IMR-90 (cell line): ENCODE results near the gene EPSTI1. TPM values are rescaled to one million over a fixed set of nuclear protein-coding genes. Genes with fewer than 3 reads are reported as not detected.

ENCODE experiments used
- ATAC-seq: fragments of 200-7000 bp; cut with Tn5 transposase; 2 replicates; pipeline ENCODE4 v1.9.1; 2020; ENCODE audit warnings: low read depth, mild to moderate bottlenecking, moderate library complexity
- BruUV-seq: library from RNA; stranded (reverse); fragments of 400-500 nt; replicated peaks from 2 replicates; lab custom pipeline; 2021; lab: Mats Ljungman, UMichigan
- CTCF ChIA-PET: fragments of 300-600 bp; formaldehyde crosslinking; extraction: SDS; loops from one replicate; lab custom pipeline; 2021; ENCODE audit warnings: antibody characterized with exemption; lab: Yijun Ruan, JAX
- POLR2A ChIA-PET: fragments of 300-600 bp; sonication (Branson Sonifier 250); formaldehyde crosslinking; loops from one replicate; lab custom pipeline; 2022; ENCODE audit warnings: antibody characterized with exemption; ENCODE audit not compliant: unreplicated experiment; lab: Charles Lee
- DNase-seq: peaks from one replicate; pipeline ENCODE4 v3.0.0; 2013
- H2AFZ ChIP-seq: replicated peaks from 2 replicates; pipeline ENCODE3; 2013; ENCODE audit warnings: low read length, mild to moderate bottlenecking; ENCODE audit not compliant: poor library complexity
- H2AK5ac ChIP-seq: 2 replicates; pipeline ENCODE4 v1.6.1; 2013; ENCODE audit warnings: low read depth, low read length, inconsistent platforms
- H2AK9ac ChIP-seq: replicated peaks from 2 replicates; pipeline ENCODE3; 2013; ENCODE audit warnings: mild to moderate bottlenecking, low read depth, low read length, moderate library complexity; ENCODE audit not compliant: poor library complexity
- H2BK120ac ChIP-seq: 2 replicates; pipeline ENCODE4 v1.6.1; 2013; ENCODE audit warnings: low read depth, low read length, inconsistent platforms
- H2BK15ac ChIP-seq: 3 replicates; pipeline ENCODE4 v1.6.1; 2013; ENCODE audit warnings: low read depth, low read length, inconsistent platforms
- H2BK20ac ChIP-seq: 2 replicates; pipeline ENCODE4 v1.6.1; 2013; ENCODE audit warnings: low read depth, mild to moderate bottlenecking, inconsistent platforms, low read length, moderate library complexity
- H2BK5ac ChIP-seq: 2 replicates; pipeline ENCODE4 v1.6.1; 2013; ENCODE audit warnings: mild to moderate bottlenecking, low read depth, low read length, inconsistent platforms; ENCODE audit not compliant: poor library complexity, severe bottlenecking
- H3K14ac ChIP-seq: replicated peaks from 2 replicates; pipeline ENCODE4 v1.6.1; 2013; ENCODE audit warnings: low read depth, low read length, inconsistent platforms
- H3K18ac ChIP-seq: 2 replicates; pipeline ENCODE4 v1.6.1; 2013; ENCODE audit warnings: low read depth, low read length, control low read depth
- H3K23ac ChIP-seq: 2 replicates; pipeline ENCODE4 v1.6.1; 2013; ENCODE audit warnings: low read depth, low read length, inconsistent platforms
- H3K27ac ChIP-seq: 2 replicates; pipeline ENCODE4 v1.5.1; 2013; ENCODE audit warnings: mild to moderate bottlenecking, control low read depth, low read length; ENCODE audit not compliant: insufficient read depth
- H3K27me3 ChIP-seq: 2 replicates; pipeline ENCODE4 v1.6.1; 2013; ENCODE audit warnings: low read length; ENCODE audit not compliant: control insufficient read depth, insufficient read depth
- H3K36me3 ChIP-seq: 2 replicates; pipeline ENCODE4 v1.6.1; 2013; ENCODE audit warnings: low read length, mixed read lengths; ENCODE audit not compliant: control insufficient read depth, insufficient read depth
- H3K4ac ChIP-seq: 2 replicates; pipeline ENCODE4 v1.6.1; 2013; ENCODE audit warnings: low read depth, low read length, inconsistent platforms
- H3K4me1 ChIP-seq: 2 replicates; pipeline ENCODE4 v1.6.1; 2013; ENCODE audit warnings: low read length, mixed read lengths; ENCODE audit not compliant: control insufficient read depth, insufficient read depth
- H3K4me2 ChIP-seq: 2 replicates; pipeline ENCODE4 v1.6.1; 2013; ENCODE audit warnings: low read depth, mild to moderate bottlenecking, control low read depth, low read length, moderate library complexity
- H3K4me3 ChIP-seq: 2 replicates; pipeline ENCODE4 v1.5.1; 2013; ENCODE audit warnings: low read depth, mild to moderate bottlenecking, control low read depth, low read length, moderate library complexity; ENCODE audit not compliant: insufficient read depth
- H3K56ac ChIP-seq: 2 replicates; pipeline ENCODE4 v1.6.1; 2013; ENCODE audit warnings: low read length, inconsistent platforms; ENCODE audit not compliant: insufficient read depth; ENCODE audit errors: extremely low read depth
- H3K79me1 ChIP-seq, 2 experiments: 2 replicates each; pipeline ENCODE4 v1.6.1; 2013; ENCODE audit warnings: low read length in 2 of 2, inconsistent platforms in 1 of 2, low read depth in 1 of 2
- H3K9ac ChIP-seq: 2 replicates; pipeline ENCODE4 v1.6.1; 2013; ENCODE audit warnings: low read depth, low read length, control low read depth
- H3K9me1 ChIP-seq: 2 replicates; pipeline ENCODE4 v1.6.1; 2013; ENCODE audit warnings: low read length, inconsistent platforms; ENCODE audit not compliant: insufficient read depth
- H3K9me3 ChIP-seq: 2 replicates; pipeline ENCODE4 v1.6.1; 2013; ENCODE audit warnings: low read length; ENCODE audit not compliant: control insufficient read depth, insufficient read depth
- H4K20me1 ChIP-seq: 2 replicates; pipeline ENCODE4 v1.6.1; 2013; ENCODE audit warnings: low read length, inconsistent platforms; ENCODE audit not compliant: insufficient read depth
- H4K5ac ChIP-seq: 2 replicates; pipeline ENCODE4 v1.6.1; 2013; ENCODE audit warnings: mild to moderate bottlenecking, low read depth, low read length, control low read depth
- H4K8ac ChIP-seq, 2 experiments: 2 replicates each; pipeline ENCODE4 v1.6.1; 2013; ENCODE audit warnings: low read depth in 2 of 2, low read length in 2 of 2, control low read depth in 1 of 2, inconsistent platforms in 1 of 2
- H4K91ac ChIP-seq: 2 replicates; pipeline ENCODE4 v1.6.1; 2013; ENCODE audit warnings: low read depth, low read length, inconsistent platforms; ENCODE audit not compliant: insufficient read depth
- CTCF ChIP-seq: conservative IDR thresholded peaks from 2 replicates; pipeline ENCODE4 v1.5.1; 2012; ENCODE audit warnings: mild to moderate bottlenecking, low read depth, low read length, improper control_type of control experiment
- FOS ChIP-seq: fragments of 150-350 bp; IDR thresholded peaks from 2 replicates; pipeline ENCODE4 v1.6.1; 2016; ENCODE audit warnings: low read depth, low read length
- MAFK ChIP-seq: IDR thresholded peaks from 2 replicates; pipeline ENCODE4 v1.6.1; 2012; ENCODE audit warnings: low read depth, low read length, improper control_type of control experiment
- MAZ ChIP-seq: IDR thresholded peaks from 2 replicates; pipeline ENCODE4 v1.6.1; 2012; ENCODE audit warnings: low read depth, mild to moderate bottlenecking, low read length, improper control_type of control experiment, moderate library complexity, borderline replicate concordance
- POLR2A ChIP-seq: IDR thresholded peaks from 2 replicates; pipeline ENCODE4 v1.6.1; 2012; ENCODE audit warnings: mild to moderate bottlenecking, low read depth, low read length
- RAD21 ChIP-seq: IDR thresholded peaks from 2 replicates; pipeline ENCODE4 v1.6.1; 2012; ENCODE audit warnings: low read length, improper control_type of control experiment
- RCOR1 ChIP-seq: IDR thresholded peaks from 2 replicates; pipeline ENCODE4 v1.6.1; 2012; ENCODE audit warnings: mild to moderate bottlenecking, low read length, improper control_type of control experiment; ENCODE audit not compliant: insufficient replicate concordance
- WGBS, 2 experiments: methylation state at CpG; one replicate each; pipeline versions ENCODE4 v1.1.5 to v1.1.7; 2013; ENCODE audit warnings: missing lambda C conversion rate in 2 of 2; ENCODE audit not compliant: insufficient read length in 1 of 2; ENCODE audit errors: extremely low coverage in 2 of 2; 5-methylcytosine and 5-hydroxymethylcytosine counted together
- dilution Hi-C: fragments of 300-500 bp; cut with HindIII; formaldehyde crosslinking; loops from one replicate; pipeline ENCODE4 v1.14.3; 2018; ENCODE audit warnings: low sequenced_read_pairs; ENCODE audit not compliant: unreplicated experiment
- in situ Hi-C: fragments of 300-500 bp; cut with MboI; formaldehyde crosslinking; loops from 3 replicates; pipeline ENCODE4 v1.14.3; 2019; ENCODE audit warnings: low sequenced_read_pairs, inconsistent platforms, mixed read lengths
- intact Hi-C: fragments of 100-400 bp; cut with micrococcal nuclease; formaldehyde crosslinking; loops from 2 replicates; pipeline ENCODE4 v1.10.0; 2022
- polyA plus RNA-seq, 3 experiments: library from polyadenylated mRNA; depleted of rRNA; stranded (reverse); fragments of >200 nt; gene quantifications; 2 replicates each; pipeline ENCODE4 v1.2.3, GENCODE V29; 2012; ENCODE audit warnings: low replicate concordance in 1 of 3
- total RNA-seq: library from RNA; depleted of rRNA; stranded (reverse); fragments of >200 nt; gene quantifications from 2 replicates; pipeline ENCODE4 v1.2.3, GENCODE V29; 2012
- TF ChIP-seq, protein P1 (sequence below): fragments of 150-350 bp; IDR thresholded peaks from 2 replicates; pipeline ENCODE4 v1.6.1; 2016; ENCODE audit warnings: low read depth, mild to moderate bottlenecking, low read length, moderate library complexity, borderline replicate concordance

The EPSTI1 gene
- total and polyA plus RNA-seq, 2 of the 4 experiments (the other 2 are of a cell fraction): 0.90 to 1.6 TPM

DNA sequence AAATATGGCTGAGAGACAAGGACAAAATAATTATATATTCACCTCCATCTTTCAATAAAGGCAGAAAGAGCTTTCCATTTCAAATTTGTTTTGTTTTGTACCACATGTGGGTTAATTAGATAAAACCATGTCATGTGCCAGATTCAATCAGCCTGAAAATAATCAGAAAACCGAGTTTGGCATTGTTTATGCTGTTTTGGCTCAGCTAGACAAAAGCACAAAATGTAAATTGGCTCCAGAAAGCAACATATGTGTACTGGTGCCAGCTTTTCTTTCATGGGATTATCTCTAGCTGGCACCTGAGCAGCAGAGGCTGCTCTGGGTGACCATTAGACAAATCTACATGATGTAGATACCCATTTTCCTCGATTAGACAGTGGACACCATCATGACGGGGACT is 22.1 kb upstream of the EPSTI1 start:
- H3K4me1 ChIP-seq: peaks cover 4% of the 10 kb centered on the region; the same call in 1 of the 2 replicates
- H2BK5ac ChIP-seq: no peak overlapping the region
- H2AK9ac ChIP-seq: no peak overlapping the region
- ATAC-seq (no peak), DNase-seq (no peak)
- no peak overlapping the region for H2BK20ac ChIP-seq
- no peak overlapping the region for H3K27ac ChIP-seq
- H2BK120ac ChIP-seq: no peak overlapping the region
- no peaks in the 10 kb centered on the region for H3K9me3 ChIP-seq
- no peak overlapping the region for H3K18ac ChIP-seq
- H3K4ac ChIP-seq: no peak overlapping the region
- intact Hi-C loops (no loop called here), dilution Hi-C loops (no loop called here), in situ Hi-C loops (no loop called here)
- ChIA-PET POLR2A (no interaction called here), CTCF (no interaction called here)
- BruUV-seq: no TSS peak
- no peak overlapping the region for H4K91ac ChIP-seq
- no peak overlapping the region for H4K8ac ChIP-seq
- 0 out of 2 replicates have a peak, but pooled peaks cover 2% of the 10 kb centered on the region for H3K9me1 ChIP-seq
- no peak overlapping the region for H3K4me3 ChIP-seq
- H2AFZ ChIP-seq: no peak overlapping the region
- H3K56ac ChIP-seq: no peak overlapping the region
- no peak overlapping the region for H2BK15ac ChIP-seq
- TF ChIP-seq CTCF: no peak
- TF ChIP-seq MAFK: no peak
- TF ChIP-seq MAZ: no peak
- TF ChIP-seq RCOR1: no peak
- no peak for TF ChIP-seq FOS
- TF ChIP-seq RAD21: no peak
- TF ChIP-seq, protein P1, sequence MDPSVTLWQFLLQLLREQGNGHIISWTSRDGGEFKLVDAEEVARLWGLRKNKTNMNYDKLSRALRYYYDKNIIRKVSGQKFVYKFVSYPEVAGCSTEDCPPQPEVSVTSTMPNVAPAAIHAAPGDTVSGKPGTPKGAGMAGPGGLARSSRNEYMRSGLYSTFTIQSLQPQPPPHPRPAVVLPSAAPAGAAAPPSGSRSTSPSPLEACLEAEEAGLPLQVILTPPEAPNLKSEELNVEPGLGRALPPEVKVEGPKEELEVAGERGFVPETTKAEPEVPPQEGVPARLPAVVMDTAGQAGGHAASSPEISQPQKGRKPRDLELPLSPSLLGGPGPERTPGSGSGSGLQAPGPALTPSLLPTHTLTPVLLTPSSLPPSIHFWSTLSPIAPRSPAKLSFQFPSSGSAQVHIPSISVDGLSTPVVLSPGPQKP: no peak
- TF ChIP-seq POLR2A: no peak
- WGBS, 2 experiments: 0% methylated on average over 1 of the region's 3 CpGs; no CpG with 5 or more reads in 1 of the 2 experiments
- H3K23ac ChIP-seq: no peak overlapping the region
- H4K5ac ChIP-seq: no peak overlapping the region
- H3K36me3 ChIP-seq: no peaks in the 10 kb centered on the region
- no peaks in the 10 kb centered on the region for H3K27me3 ChIP-seq
- H3K14ac ChIP-seq: no peak overlapping the region
- H2AK5ac ChIP-seq: no peak overlapping the region
- H4K20me1 ChIP-seq: no peaks in the 10 kb centered on the region
- no peaks in the 10 kb centered on the region for H3K79me1 ChIP-seq
- H3K9ac ChIP-seq: no peak overlapping the region
- no peak overlapping the region for H3K4me2 ChIP-seq
